ENCODE results near the gene NHLRC2. TPM values are rescaled to one million over a fixed set of nuclear protein-coding genes. Genes with fewer than 3 reads are reported as not detected.

The NHLRC2 gene
- total RNA-seq, 1 experiment from 2014 or later, result 30.9 TPM

- no peak overlapping the region for H4K8ac ChIP-seq (replicated peaks; ENCODE audit: insufficient read length, low read depth, low read length)
- Mint-ChIP-seq H3K27ac (no peak overlapping the region), H3K36me3 (ENCODE audit: insufficient read depth in 1 of 3, low read depth in 3 of 3) (no peaks in the 10 kb centered on the region), H3K4me1 (peaks cover 8 to 9% of the 10 kb centered on the region in 2 experiments; a peak in 2 of 4 replicates), H3K27me3 (ENCODE audit: low read depth) (no peaks in the 10 kb centered on the region), H3K9me3 (no peaks in the 10 kb centered on the region), H3K4me3 (no peak overlapping the region)
- no peak overlapping the region for H2BK12ac ChIP-seq (ENCODE audit: insufficient read length, low read depth, low read length)
- no peaks in the 10 kb centered on the region for H3K4me1 ChIP-seq (ENCODE audit: insufficient read depth, low read length)
- no peak overlapping the region for H3K9ac ChIP-seq (ENCODE audit: extremely low read depth, insufficient read length, low read length)
- H3K18ac ChIP-seq (ENCODE audit: insufficient read length, low read depth, low read length), result no peak overlapping the region
- H3K79me1 ChIP-seq (ENCODE audit: insufficient read depth, low read depth, low read length, poor library complexity, severe bottlenecking), result no peaks in the 10 kb centered on the region
- H2AFZ ChIP-seq (ENCODE audit: low read length), result no peak overlapping the region
- H3K27ac ChIP-seq (ENCODE audit: insufficient read length, low read depth, low read length), result no peak overlapping the region
- no peak overlapping the region for H3K56ac ChIP-seq (ENCODE audit: insufficient read length, low read depth, low read length)
- H3T11ph ChIP-seq (ENCODE audit: low read length), result no peak overlapping the region
- no peaks in the 10 kb centered on the region; the same call in 1 of the 2 replicates for H3K27me3 ChIP-seq (ENCODE audit: insufficient read depth, low read length)
- no peak overlapping the region for H2BK120ac ChIP-seq (ENCODE audit: low read depth, low read length, poor library complexity, severe bottlenecking)
- no peaks in the 10 kb centered on the region for H3K79me2 ChIP-seq (ENCODE audit: insufficient read depth, low read length)
- no peak for DNase-seq
- H4K91ac ChIP-seq (ENCODE audit: insufficient read length, low read depth, low read length), result no peak overlapping the region
- H2BK20ac ChIP-seq (ENCODE audit: low read depth, low read length, poor library complexity, severe bottlenecking), result no peak overlapping the region
- WGBS (ENCODE audit: extremely low coverage, insufficient read length, low lambda C conversion rate), result no CpG with 5 or more reads among the region's 11 CpGs
- no peak overlapping the region for H2AK5ac ChIP-seq (ENCODE audit: insufficient read length, low read length)
- no peak overlapping the region for H2BK5ac ChIP-seq (ENCODE audit: insufficient read length, low read length)
- H3K23ac ChIP-seq (ENCODE audit: insufficient read length, low read depth, low read length), result no peak overlapping the region
- H3K9me3 ChIP-seq (ENCODE audit: control insufficient read depth, low read depth, low read length), result no peaks in the 10 kb centered on the region
- no peaks in the 10 kb centered on the region for H3K23me2 ChIP-seq (ENCODE audit: insufficient read length, low read depth, low read length, poor library complexity, severe bottlenecking)
- TF ChIP-seq, protein P1, sequence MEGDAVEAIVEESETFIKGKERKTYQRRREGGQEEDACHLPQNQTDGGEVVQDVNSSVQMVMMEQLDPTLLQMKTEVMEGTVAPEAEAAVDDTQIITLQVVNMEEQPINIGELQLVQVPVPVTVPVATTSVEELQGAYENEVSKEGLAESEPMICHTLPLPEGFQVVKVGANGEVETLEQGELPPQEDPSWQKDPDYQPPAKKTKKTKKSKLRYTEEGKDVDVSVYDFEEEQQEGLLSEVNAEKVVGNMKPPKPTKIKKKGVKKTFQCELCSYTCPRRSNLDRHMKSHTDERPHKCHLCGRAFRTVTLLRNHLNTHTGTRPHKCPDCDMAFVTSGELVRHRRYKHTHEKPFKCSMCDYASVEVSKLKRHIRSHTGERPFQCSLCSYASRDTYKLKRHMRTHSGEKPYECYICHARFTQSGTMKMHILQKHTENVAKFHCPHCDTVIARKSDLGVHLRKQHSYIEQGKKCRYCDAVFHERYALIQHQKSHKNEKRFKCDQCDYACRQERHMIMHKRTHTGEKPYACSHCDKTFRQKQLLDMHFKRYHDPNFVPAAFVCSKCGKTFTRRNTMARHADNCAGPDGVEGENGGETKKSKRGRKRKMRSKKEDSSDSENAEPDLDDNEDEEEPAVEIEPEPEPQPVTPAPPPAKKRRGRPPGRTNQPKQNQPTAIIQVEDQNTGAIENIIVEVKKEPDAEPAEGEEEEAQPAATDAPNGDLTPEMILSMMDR (conservative IDR thresholded peaks at IDR 0.05), result no peak
- no peak overlapping the region for H4K5ac ChIP-seq (ENCODE audit: insufficient read length, low read depth, low read length)
- H3K14ac ChIP-seq (ENCODE audit: insufficient read depth, low read length), result no peak overlapping the region
- H4K20me1 ChIP-seq (ENCODE audit: control insufficient read depth, insufficient read depth, insufficient read length), result no peaks in the 10 kb centered on the region
- H3K4ac ChIP-seq (ENCODE audit: low read depth, low read length), result no peak overlapping the region
- H3K4me2 ChIP-seq (ENCODE audit: insufficient read depth, insufficient read length, low read length), result no peak overlapping the region
- no peak overlapping the region for H2BK15ac ChIP-seq (ENCODE audit: low read depth, low read length)
Measured at GRCh38 chr10:113960617-113961181, 106.2 kb downstream of the NHLRC2 start.
